Panc1 (cell line): Measurements from ENCODE around the gene AFDN. TPM values are rescaled to one million over a fixed set of nuclear protein-coding genes. Genes with fewer than 3 reads are reported as not detected.

ENCODE experiments used
- ATAC-seq: fragments of 200-7000 bp; cut with Tn5 transposase; 2 replicates; pipeline ENCODE4 v1.9.1; 2020; ENCODE audit warnings: mild to moderate bottlenecking, moderate library complexity
- BruUV-seq: library from RNA; stranded (reverse); fragments of 400-500 nt; replicated peaks from 2 replicates; lab custom pipeline; 2021; lab: Mats Ljungman, UMichigan
- CTCF ChIA-PET: fragments of 300-600 bp; sonication (Branson Sonifier 250); formaldehyde crosslinking; loops from one replicate; lab custom pipeline; 2022; ENCODE audit warnings: antibody characterized with exemption; lab: Charles Lee
- POLR2A ChIA-PET: fragments of 300-600 bp; sonication (Branson Sonifier 250); formaldehyde crosslinking; loops from one replicate; lab custom pipeline; 2022; ENCODE audit warnings: antibody characterized with exemption; lab: Charles Lee
- DNase-seq: peaks from one replicate; pipeline ENCODE4 v3.0.0-alpha.2; 2010; ENCODE audit warnings: low read depth, low spot score
- H3K27ac ChIP-seq: 2 replicates; pipeline ENCODE4 v1.5.1; 2011; ENCODE audit warnings: mild to moderate bottlenecking, low read length, inconsistent platforms
- H3K27me3 ChIP-seq: fragments of 200-500 bp; sonication (Bioruptor generic); 2 replicates; pipeline ENCODE4 v1.6.0; 2014; ENCODE audit warnings: low read length, inconsistent platforms; ENCODE audit not compliant: control insufficient read depth, insufficient read depth
- H3K36me3 ChIP-seq: fragments of 200-500 bp; sonication (Bioruptor generic); 2 replicates; pipeline ENCODE4 v1.5.1; 2014; ENCODE audit warnings: inconsistent platforms, mild to moderate bottlenecking, low read length, moderate library complexity; ENCODE audit not compliant: control insufficient read depth, insufficient read depth
- H3K4me1 ChIP-seq: 2 replicates; pipeline ENCODE4 v1.5.1; 2011; ENCODE audit warnings: inconsistent platforms, mild to moderate bottlenecking, low read length, moderate library complexity; ENCODE audit not compliant: control insufficient read depth, insufficient read depth
- H3K4me3 ChIP-seq, 2 experiments: 2 replicates each; pipeline ENCODE4 v1.5.1; 2011 to 2012; ENCODE audit warnings: low read depth in 2 of 2, low read length in 2 of 2, mild to moderate bottlenecking in 2 of 2, inconsistent platforms in 1 of 2, moderate library complexity in 1 of 2
- H3K9me3 ChIP-seq: fragments of 200-500 bp; sonication (Bioruptor generic); 2 replicates; pipeline ENCODE4 v1.5.1; 2014; ENCODE audit warnings: low read depth, mild to moderate bottlenecking, inconsistent platforms, low read length, moderate library complexity; ENCODE audit not compliant: control insufficient read depth, insufficient read depth
- POLR2AphosphoS5 ChIP-seq: IDR thresholded peaks from 2 replicates; pipeline ENCODE4 v1.6.1; 2012; ENCODE audit warnings: mild to moderate bottlenecking, low read depth, low read length, moderate library complexity
- SIN3A ChIP-seq: IDR thresholded peaks from 2 replicates; pipeline ENCODE4 v1.6.1; 2012; ENCODE audit warnings: low read depth, mild to moderate bottlenecking, low read length, moderate library complexity, borderline replicate concordance; ENCODE audit not compliant: insufficient read depth
- TCF7L2 ChIP-seq: IDR thresholded peaks from 2 replicates; pipeline ENCODE4 v1.6.1; 2011; ENCODE audit warnings: mild to moderate bottlenecking, low read depth, low read length, inconsistent platforms
- in situ Hi-C: cut with HindIII; loops from 2 replicates; pipeline ENCODE4 v1.10.0; 2016; ENCODE audit warnings: low sequenced_read_pairs, low pct_unique_long_range_greater_than_20kb
- intact Hi-C: fragments of 100-400 bp; cut with micrococcal nuclease; formaldehyde crosslinking; loops from one replicate; pipeline ENCODE4 v1.10.0; 2022; ENCODE audit not compliant: unreplicated experiment
- total RNA-seq: library from RNA; stranded (reverse); gene quantifications from one replicate; pipeline ENCODE4 v1.2.1, GENCODE V29; 2021; ENCODE audit not compliant: unreplicated experiment
- TF ChIP-seq, protein P1 (sequence below): fragments of 450-650 bp; IDR thresholded peaks from 2 replicates; pipeline ENCODE4 v1.5.1; 2017; ENCODE audit warnings: mild to moderate bottlenecking
- TF ChIP-seq, protein P2 (sequence below), 2 experiments: IDR thresholded peaks; 2 replicates each; pipeline ENCODE4 v1.6.1; 2011 to 2012; ENCODE audit warnings: low read depth in 2 of 2, control low read depth in 1 of 2, low read length in 1 of 2, mild to moderate bottlenecking in 1 of 2, moderate library complexity in 1 of 2; ENCODE audit not compliant: insufficient read depth in 1 of 2

AFDN gene
- total RNA-seq, 1 experiment from 2014 or later = 143 TPM

- in situ Hi-C loops (no loop called here), intact Hi-C loops (no loop called here)
- Histone ChIP-seq H3K36me3 (peaks cover 2% of the 10 kb centered on the region; the same call in 1 of the 2 replicates), H3K4me1 (no peaks in the 10 kb centered on the region), H3K9me3 (no peaks in the 10 kb centered on the region), H3K4me3 (no peak overlapping the region), H3K27me3 (no peaks in the 10 kb centered on the region), H3K27ac (no peak overlapping the region)
- ATAC-seq = no peak
- ChIA-PET POLR2A (no interaction called here), CTCF (no interaction called here)
- BruUV-seq = no TSS peak
- DNase-seq = no peak
- TF ChIP-seq POLR2AphosphoS5 = no peak
Measured at GRCh38 chr6:167866642-167867041, 39.9 kb downstream of the AFDN start.

GRCh38 chr6:167870321-167870720, 43.6 kb downstream of the AFDN start:
- in situ Hi-C loops = no loop called here
- DNase-seq (no peak), ATAC-seq (no peak)
- Histone ChIP-seq H3K27me3 (no peaks in the 10 kb centered on the region), H3K4me1 (no peaks in the 10 kb centered on the region), H3K4me3 (no peak overlapping the region), H3K9me3 (no peaks in the 10 kb centered on the region), H3K27ac (no peak overlapping the region), H3K36me3 (peaks cover 18% of the 10 kb centered on the region)
- BruUV-seq = no TSS peak
- intact Hi-C loops = no loop called here
- CTCF ChIA-PET = no interaction called here
- TF ChIP-seq POLR2AphosphoS5 = no peak
- TF ChIP-seq, protein P1, sequence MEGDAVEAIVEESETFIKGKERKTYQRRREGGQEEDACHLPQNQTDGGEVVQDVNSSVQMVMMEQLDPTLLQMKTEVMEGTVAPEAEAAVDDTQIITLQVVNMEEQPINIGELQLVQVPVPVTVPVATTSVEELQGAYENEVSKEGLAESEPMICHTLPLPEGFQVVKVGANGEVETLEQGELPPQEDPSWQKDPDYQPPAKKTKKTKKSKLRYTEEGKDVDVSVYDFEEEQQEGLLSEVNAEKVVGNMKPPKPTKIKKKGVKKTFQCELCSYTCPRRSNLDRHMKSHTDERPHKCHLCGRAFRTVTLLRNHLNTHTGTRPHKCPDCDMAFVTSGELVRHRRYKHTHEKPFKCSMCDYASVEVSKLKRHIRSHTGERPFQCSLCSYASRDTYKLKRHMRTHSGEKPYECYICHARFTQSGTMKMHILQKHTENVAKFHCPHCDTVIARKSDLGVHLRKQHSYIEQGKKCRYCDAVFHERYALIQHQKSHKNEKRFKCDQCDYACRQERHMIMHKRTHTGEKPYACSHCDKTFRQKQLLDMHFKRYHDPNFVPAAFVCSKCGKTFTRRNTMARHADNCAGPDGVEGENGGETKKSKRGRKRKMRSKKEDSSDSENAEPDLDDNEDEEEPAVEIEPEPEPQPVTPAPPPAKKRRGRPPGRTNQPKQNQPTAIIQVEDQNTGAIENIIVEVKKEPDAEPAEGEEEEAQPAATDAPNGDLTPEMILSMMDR = no peak
- TF ChIP-seq SIN3A = no peak
- POLR2A ChIA-PET = interaction anchor here (0.6 kb wide), 1 partner anchor 20 kb away, joined by 3 read pairs; no protein-coding TSS in a partner anchor

DNA sequence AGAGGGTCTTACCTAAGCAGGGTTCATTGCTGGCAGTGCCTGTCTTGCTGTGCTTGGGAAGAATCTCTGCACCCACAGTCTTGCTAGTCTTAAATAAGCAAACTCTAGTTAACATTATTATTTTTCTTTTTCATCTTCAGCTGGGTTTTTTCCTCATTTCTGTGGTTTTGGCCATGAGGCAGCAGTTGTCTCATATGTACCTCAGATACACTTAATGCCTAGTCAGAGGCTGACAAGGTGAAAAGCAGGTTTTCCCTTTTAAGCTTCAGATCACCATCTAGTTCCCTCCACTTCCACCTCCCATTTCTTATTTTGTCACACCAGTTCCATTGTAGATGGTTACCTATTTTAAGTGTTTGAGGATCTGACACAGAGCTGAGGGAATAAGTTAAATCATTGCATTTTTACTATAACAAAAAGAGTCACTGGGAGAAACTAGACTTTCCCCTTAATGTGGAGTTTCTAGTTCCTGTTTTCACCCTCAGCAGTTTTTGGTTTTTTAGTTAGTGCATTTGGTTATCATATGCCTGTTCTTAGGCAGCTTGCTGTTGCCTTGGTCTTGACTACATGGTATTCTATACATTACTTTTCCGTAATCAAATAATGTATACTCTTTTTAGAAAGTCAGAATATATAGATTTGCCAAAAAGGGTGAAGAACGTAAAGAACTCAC, 46.0 kb downstream of the AFDN start:
- no peaks in the 10 kb centered on the region for H3K27me3 ChIP-seq
- POLR2A ChIA-PET = interaction anchor here (0.6 to 0.8 kb wide), 2 partner anchors 13 to 17 kb away, joined by 3 to 11 read pairs; no protein-coding TSS in a partner anchor
- in situ Hi-C loops = no loop called here
- BruUV-seq = no TSS peak
- H3K4me1 ChIP-seq = no peaks in the 10 kb centered on the region
- ATAC-seq = no peak
- CTCF ChIA-PET = no interaction called here
- no peaks in the 10 kb centered on the region for H3K9me3 ChIP-seq
- no peak overlapping the region for H3K4me3 ChIP-seq
- H3K36me3 ChIP-seq = peaks cover 28% of the 10 kb centered on the region
- no peak overlapping the region for H3K27ac ChIP-seq
- no peak for DNase-seq
- intact Hi-C loops = no loop called here
- TF ChIP-seq, protein P2, sequence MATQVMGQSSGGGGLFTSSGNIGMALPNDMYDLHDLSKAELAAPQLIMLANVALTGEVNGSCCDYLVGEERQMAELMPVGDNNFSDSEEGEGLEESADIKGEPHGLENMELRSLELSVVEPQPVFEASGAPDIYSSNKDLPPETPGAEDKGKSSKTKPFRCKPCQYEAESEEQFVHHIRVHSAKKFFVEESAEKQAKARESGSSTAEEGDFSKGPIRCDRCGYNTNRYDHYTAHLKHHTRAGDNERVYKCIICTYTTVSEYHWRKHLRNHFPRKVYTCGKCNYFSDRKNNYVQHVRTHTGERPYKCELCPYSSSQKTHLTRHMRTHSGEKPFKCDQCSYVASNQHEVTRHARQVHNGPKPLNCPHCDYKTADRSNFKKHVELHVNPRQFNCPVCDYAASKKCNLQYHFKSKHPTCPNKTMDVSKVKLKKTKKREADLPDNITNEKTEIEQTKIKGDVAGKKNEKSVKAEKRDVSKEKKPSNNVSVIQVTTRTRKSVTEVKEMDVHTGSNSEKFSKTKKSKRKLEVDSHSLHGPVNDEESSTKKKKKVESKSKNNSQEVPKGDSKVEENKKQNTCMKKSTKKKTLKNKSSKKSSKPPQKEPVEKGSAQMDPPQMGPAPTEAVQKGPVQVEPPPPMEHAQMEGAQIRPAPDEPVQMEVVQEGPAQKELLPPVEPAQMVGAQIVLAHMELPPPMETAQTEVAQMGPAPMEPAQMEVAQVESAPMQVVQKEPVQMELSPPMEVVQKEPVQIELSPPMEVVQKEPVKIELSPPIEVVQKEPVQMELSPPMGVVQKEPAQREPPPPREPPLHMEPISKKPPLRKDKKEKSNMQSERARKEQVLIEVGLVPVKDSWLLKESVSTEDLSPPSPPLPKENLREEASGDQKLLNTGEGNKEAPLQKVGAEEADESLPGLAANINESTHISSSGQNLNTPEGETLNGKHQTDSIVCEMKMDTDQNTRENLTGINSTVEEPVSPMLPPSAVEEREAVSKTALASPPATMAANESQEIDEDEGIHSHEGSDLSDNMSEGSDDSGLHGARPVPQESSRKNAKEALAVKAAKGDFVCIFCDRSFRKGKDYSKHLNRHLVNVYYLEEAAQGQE (IDR thresholded peaks at IDR 0.05; ENCODE audit: insufficient read depth in 1 of 2, low read depth in 2 of 2, low read length in 1 of 2) = no peak
- TF ChIP-seq, protein P1 = no peak
- TF ChIP-seq SIN3A (no peak), TCF7L2 (no peak), POLR2AphosphoS5 (no peak)
